ENCODE data around the gene MOCS1. TPM values are rescaled to one million over a fixed set of nuclear protein-coding genes. Genes with fewer than 3 reads are reported as not detected.

MOCS1 gene
- total RNA-seq, 1 experiment from 2014 or later, result not detected

DNA sequence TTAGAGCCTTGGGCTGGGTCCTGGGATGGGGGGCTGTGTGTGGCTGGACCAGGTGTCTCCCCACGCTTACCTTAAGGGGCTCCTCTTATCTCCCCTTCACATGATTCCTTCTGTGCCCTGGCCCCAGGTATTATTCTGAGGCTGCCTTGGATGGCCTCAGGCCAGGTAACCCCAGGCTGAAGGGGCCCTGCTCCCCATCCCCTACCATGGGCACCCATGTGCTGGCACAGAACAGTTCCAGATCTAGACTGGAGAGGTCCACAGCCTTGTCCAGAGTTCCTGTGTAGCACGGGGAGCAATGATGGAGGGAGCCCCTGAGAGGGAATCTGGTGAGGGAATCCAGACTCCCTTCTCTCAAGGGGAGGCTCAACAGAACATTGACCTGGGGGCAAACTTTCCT lies 32.1 kb downstream of the MOCS1 start:
- Histone ChIP-seq H3K4me1 (replicated peaks; ENCODE audit: insufficient read depth) (no peaks in the 10 kb centered on the region), H3K4me2 (no peak overlapping the region), H3K79me2 (ENCODE audit: low read depth) (no peaks in the 10 kb centered on the region), H3K9me3 (ENCODE audit: insufficient read depth, low read depth) (no peaks in the 10 kb centered on the region), H3K36me3 (ENCODE audit: low read depth) (no peaks in the 10 kb centered on the region), H2AFZ (no peak overlapping the region), H4K20me1 (ENCODE audit: insufficient read depth) (no peaks in the 10 kb centered on the region), H3K4me3 (no peak overlapping the region), H3F3A (ENCODE audit: insufficient read depth, low read depth) (no peaks in the 10 kb centered on the region), H3K27ac (no peak overlapping the region), H3K9me2 (ENCODE audit: insufficient read depth) (no peaks in the 10 kb centered on the region), H3K27me3 (ENCODE audit: insufficient read depth, low read depth) (peaks cover 80% of the 10 kb centered on the region)
- no peak for DNase-seq
- intact Hi-C loops (cut with micrococcal nuclease; ENCODE audit: unreplicated experiment), result no loop called here
- ChIA-PET CTCF (no interaction called here), POLR2A (ENCODE audit: unreplicated experiment) (no interaction called here)
- no peak for TF ChIP-seq EZH2 (IDR thresholded peaks at IDR 0.05; ENCODE audit: low read depth)
- TF ChIP-seq, protein P1, sequence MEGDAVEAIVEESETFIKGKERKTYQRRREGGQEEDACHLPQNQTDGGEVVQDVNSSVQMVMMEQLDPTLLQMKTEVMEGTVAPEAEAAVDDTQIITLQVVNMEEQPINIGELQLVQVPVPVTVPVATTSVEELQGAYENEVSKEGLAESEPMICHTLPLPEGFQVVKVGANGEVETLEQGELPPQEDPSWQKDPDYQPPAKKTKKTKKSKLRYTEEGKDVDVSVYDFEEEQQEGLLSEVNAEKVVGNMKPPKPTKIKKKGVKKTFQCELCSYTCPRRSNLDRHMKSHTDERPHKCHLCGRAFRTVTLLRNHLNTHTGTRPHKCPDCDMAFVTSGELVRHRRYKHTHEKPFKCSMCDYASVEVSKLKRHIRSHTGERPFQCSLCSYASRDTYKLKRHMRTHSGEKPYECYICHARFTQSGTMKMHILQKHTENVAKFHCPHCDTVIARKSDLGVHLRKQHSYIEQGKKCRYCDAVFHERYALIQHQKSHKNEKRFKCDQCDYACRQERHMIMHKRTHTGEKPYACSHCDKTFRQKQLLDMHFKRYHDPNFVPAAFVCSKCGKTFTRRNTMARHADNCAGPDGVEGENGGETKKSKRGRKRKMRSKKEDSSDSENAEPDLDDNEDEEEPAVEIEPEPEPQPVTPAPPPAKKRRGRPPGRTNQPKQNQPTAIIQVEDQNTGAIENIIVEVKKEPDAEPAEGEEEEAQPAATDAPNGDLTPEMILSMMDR (conservative IDR thresholded peaks at IDR 0.05), result no peak
- BruUV-seq (replicated peaks), result no TSS peak

DNA sequence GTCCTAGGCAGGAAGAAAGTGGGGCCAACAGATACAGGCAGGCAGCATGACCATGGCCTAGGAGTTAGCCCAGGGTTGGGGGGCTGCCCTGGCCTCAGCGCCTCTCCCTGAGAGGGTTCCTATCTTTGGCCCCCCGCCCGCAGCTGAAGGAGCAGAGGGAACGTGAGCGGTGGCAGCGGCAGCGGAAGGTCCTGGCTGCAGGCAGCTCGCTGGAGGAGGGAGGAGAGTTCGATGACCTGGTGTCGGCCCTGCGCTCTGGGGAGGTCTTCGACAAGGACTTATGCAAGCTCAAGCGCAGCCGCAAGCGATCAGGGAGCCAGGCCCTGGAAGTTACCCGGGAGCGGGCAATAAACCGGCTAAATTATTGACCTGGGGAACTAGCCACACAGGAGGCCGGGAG lies 32.6 kb downstream of the MOCS1 start:
- DNase-seq, result no peak
- Histone ChIP-seq H3K79me2 (ENCODE audit: low read depth) (no peaks in the 10 kb centered on the region), H4K20me1 (ENCODE audit: insufficient read depth) (no peaks in the 10 kb centered on the region), H3F3A (ENCODE audit: insufficient read depth, low read depth) (no peaks in the 10 kb centered on the region), H3K27me3 (ENCODE audit: insufficient read depth, low read depth) (peaks cover 76% of the 10 kb centered on the region), H3K27ac (no peak overlapping the region), H3K4me2 (no peak overlapping the region), H3K9me2 (ENCODE audit: insufficient read depth) (no peaks in the 10 kb centered on the region), H3K9me3 (ENCODE audit: insufficient read depth, low read depth) (no peaks in the 10 kb centered on the region), H3K4me1 (replicated peaks; ENCODE audit: insufficient read depth) (no peaks in the 10 kb centered on the region), H3K36me3 (ENCODE audit: low read depth) (no peaks in the 10 kb centered on the region), H2AFZ (no peak overlapping the region), H3K4me3 (no peak overlapping the region)
- BruUV-seq (replicated peaks), result no TSS peak
- ChIA-PET CTCF (no interaction called here), POLR2A (ENCODE audit: unreplicated experiment) (no interaction called here)
- intact Hi-C loops (cut with micrococcal nuclease; ENCODE audit: unreplicated experiment), result no loop called here
- TF ChIP-seq, protein P1 (conservative IDR thresholded peaks at IDR 0.05), result no peak
- TF ChIP-seq EZH2 (IDR thresholded peaks at IDR 0.05; ENCODE audit: low read depth), result no peak

DNA sequence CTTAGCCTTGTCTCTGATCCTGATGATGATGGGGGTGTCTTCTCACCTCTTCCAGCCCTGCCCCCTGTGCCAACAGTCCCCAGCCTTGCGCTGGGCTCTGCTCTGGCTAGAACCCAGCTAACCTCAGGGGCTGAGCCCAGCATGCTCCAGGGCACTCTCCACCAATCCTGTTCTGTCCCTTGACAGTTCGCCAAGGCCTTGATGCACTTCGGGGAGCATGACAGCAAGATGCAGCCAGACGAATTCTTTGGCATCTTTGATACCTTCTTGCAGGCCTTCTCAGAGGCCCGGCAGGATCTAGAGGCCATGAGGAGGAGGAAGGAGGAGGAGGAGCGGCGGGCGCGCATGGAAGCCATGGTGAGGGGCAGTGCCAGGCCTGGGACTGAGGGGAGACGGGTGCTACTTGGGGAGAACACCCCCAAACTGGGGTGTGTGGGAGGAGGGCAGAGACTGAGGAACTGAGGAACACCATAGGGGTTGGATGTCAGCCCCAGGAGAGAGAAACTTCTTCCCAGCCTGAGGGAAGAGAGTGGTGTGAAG lies 33.1 kb downstream of the MOCS1 start:
- intact Hi-C loops (cut with micrococcal nuclease; ENCODE audit: unreplicated experiment), result no loop called here
- POLR2A ChIA-PET (ENCODE audit: unreplicated experiment), result no interaction called here
- Histone ChIP-seq H3K4me1 (replicated peaks; ENCODE audit: insufficient read depth) (no peaks in the 10 kb centered on the region), H3F3A (ENCODE audit: insufficient read depth, low read depth) (no peaks in the 10 kb centered on the region), H3K79me2 (ENCODE audit: low read depth) (no peaks in the 10 kb centered on the region), H3K36me3 (ENCODE audit: low read depth) (no peaks in the 10 kb centered on the region), H3K27ac (no peak overlapping the region), H2AFZ (no peak overlapping the region), H3K4me3 (no peak overlapping the region), H3K9me3 (ENCODE audit: insufficient read depth, low read depth) (no peaks in the 10 kb centered on the region), H3K9me2 (ENCODE audit: insufficient read depth) (no peaks in the 10 kb centered on the region), H3K27me3 (ENCODE audit: insufficient read depth, low read depth) (peaks cover 71% of the 10 kb centered on the region), H3K4me2 (no peak overlapping the region), H4K20me1 (ENCODE audit: insufficient read depth) (no peaks in the 10 kb centered on the region)
- no TSS peak for BruUV-seq (replicated peaks)
- TF ChIP-seq, protein P1 (conservative IDR thresholded peaks at IDR 0.05), result no peak
- no peak for TF ChIP-seq EZH2 (IDR thresholded peaks at IDR 0.05; ENCODE audit: low read depth)
- DNase-seq, result no peak
- CTCF ChIA-PET, result no interaction called here
